ENCODE measurements around the gene PRKAR1B. TPM values are rescaled to one million over a fixed set of nuclear protein-coding genes. Genes with fewer than 3 reads are reported as not detected.

The PRKAR1B gene
- total and polyA plus RNA-seq, 2 donors (not counting 1 experiment from before 2014, with no cell fraction given), result 4.5 to 8.6 TPM

GRCh38 chr7:684416-684815, 42.7 kb downstream of the PRKAR1B start:
- ChIA-PET POLR2A (no interaction called here), CTCF (no interaction called here)
- no peak overlapping the region for H3K27ac ChIP-seq (ENCODE audit: low read length in 2 of 2)
- Mint-ChIP-seq H3K27me3 (no peaks in the 10 kb centered on the region), H3K9me3 (ENCODE audit: insufficient read depth) (peaks cover 20% of the 10 kb centered on the region), H3K4me3 (no peak overlapping the region), H3K4me1 (no peaks in the 10 kb centered on the region), H3K27ac (no peak overlapping the region)
- no peaks in the 10 kb centered on the region for H3K79me2 ChIP-seq (ENCODE audit: control insufficient read depth, insufficient read depth, low read length)
- no peaks in the 10 kb centered on the region for H3K4me1 ChIP-seq (ENCODE audit: control insufficient read depth in 2 of 2, insufficient read depth in 2 of 2, low read length in 2 of 2)
- no peak overlapping the region for H3K9ac ChIP-seq (ENCODE audit: low read length)
- H3K9me3 ChIP-seq (ENCODE audit: control extremely low read depth in 1 of 3, control insufficient read depth in 2 of 3, insufficient read depth in 1 of 3, low read length in 2 of 3), result peaks cover 3 to 62% (median 34%) of the 10 kb centered on the region in 3 donors
- ATAC-seq (ENCODE audit: low read depth), result no peak
- H3K27me3 ChIP-seq (replicated peaks in 1 of 4; ENCODE audit: control extremely low read depth in 1 of 4, control insufficient read depth in 3 of 4, insufficient read depth in 4 of 4, low read length in 3 of 4), result no peaks in the 10 kb centered on the region
- no peaks in the 10 kb centered on the region for H4K20me1 ChIP-seq (ENCODE audit: control insufficient read depth, insufficient read depth, low read length, poor library complexity, severe bottlenecking)
- TF ChIP-seq EZH2 (IDR thresholded peaks at IDR 0.05; ENCODE audit: borderline replicate concordance, insufficient read depth, low read depth, low read length, poor library complexity, severe bottlenecking) (no peak), CTCF (IDR thresholded peaks at IDR 0.05) (no peak)
- WGBS (ENCODE audit: insufficient coverage), result 96% methylated on average over 9 of the region's 9 CpGs
- no peak overlapping the region for H3K4me3 ChIP-seq (ENCODE audit: control extremely low read depth in 1 of 5, extremely low read depth in 1 of 5, insufficient read depth in 1 of 5, low read depth in 2 of 5, low read length in 4 of 5)
- intact Hi-C loops (cut with micrococcal nuclease), result no loop called here
- H3K36me3 ChIP-seq (replicated peaks in 1 of 2; ENCODE audit: control extremely low read depth in 1 of 2, control insufficient read depth in 1 of 2, extremely low read depth in 1 of 2, insufficient read depth in 2 of 2, low read length in 1 of 2), result peaks cover 0 to 7% of the 10 kb centered on the region in 2 experiments
- no peak overlapping the region for H3K4me2 ChIP-seq (replicated peaks; ENCODE audit: low read depth, low read length, poor library complexity, severe bottlenecking)
- no peak overlapping the region for H2AFZ ChIP-seq (ENCODE audit: insufficient read depth, low read depth, low read length, poor library complexity, severe bottlenecking)
- DNase-seq, result no peak

GRCh38 chr7:683526-684205, 43.4 kb downstream of the PRKAR1B start:
- POLR2A ChIA-PET, result no interaction called here
- no peak overlapping the region for H3K4me3 ChIP-seq (ENCODE audit: control extremely low read depth in 1 of 5, extremely low read depth in 1 of 5, insufficient read depth in 1 of 5, low read depth in 2 of 5, low read length in 4 of 5)
- H2AFZ ChIP-seq (ENCODE audit: insufficient read depth, low read depth, low read length, poor library complexity, severe bottlenecking), result no peak overlapping the region
- no peak overlapping the region for H3K4me2 ChIP-seq (replicated peaks; ENCODE audit: low read depth, low read length, poor library complexity, severe bottlenecking)
- no peaks in the 10 kb centered on the region for H3K4me1 ChIP-seq (ENCODE audit: control insufficient read depth in 2 of 2, insufficient read depth in 2 of 2, low read length in 2 of 2)
- no peaks in the 10 kb centered on the region for H3K27me3 Mint-ChIP-seq
- H3K4me1 Mint-ChIP-seq, result no peaks in the 10 kb centered on the region
- no peak overlapping the region for H3K9ac ChIP-seq (ENCODE audit: low read length)
- H3K27me3 ChIP-seq (replicated peaks in 1 of 4; ENCODE audit: control extremely low read depth in 1 of 4, control insufficient read depth in 3 of 4, insufficient read depth in 4 of 4, low read length in 3 of 4), result no peaks in the 10 kb centered on the region
- no peak for DNase-seq
- no peak overlapping the region for H3K27ac ChIP-seq (ENCODE audit: low read length in 2 of 2)
- ATAC-seq (ENCODE audit: low read depth), result no peak
- H3K27ac Mint-ChIP-seq, result no peak overlapping the region
- no peak overlapping the region for H3K4me3 Mint-ChIP-seq
- TF ChIP-seq CTCF (IDR thresholded peaks at IDR 0.05) (no peak), EZH2 (IDR thresholded peaks at IDR 0.05; ENCODE audit: borderline replicate concordance, insufficient read depth, low read depth, low read length, poor library complexity, severe bottlenecking) (no peak)
- H3K36me3 ChIP-seq (replicated peaks in 1 of 2; ENCODE audit: control extremely low read depth in 1 of 2, control insufficient read depth in 1 of 2, extremely low read depth in 1 of 2, insufficient read depth in 2 of 2, low read length in 1 of 2), result peaks cover 0 to 9% of the 10 kb centered on the region in 2 experiments
- no peaks in the 10 kb centered on the region for H3K79me2 ChIP-seq (ENCODE audit: control insufficient read depth, insufficient read depth, low read length)
- H3K9me3 Mint-ChIP-seq (ENCODE audit: insufficient read depth), result peaks cover 20% of the 10 kb centered on the region
- intact Hi-C loops (cut with micrococcal nuclease), result no loop called here
- H3K9me3 ChIP-seq (ENCODE audit: control extremely low read depth in 1 of 3, control insufficient read depth in 2 of 3, insufficient read depth in 1 of 3, low read length in 2 of 3), result peaks cover 3 to 57% (median 31%) of the 10 kb centered on the region in 3 donors
- no peaks in the 10 kb centered on the region for H4K20me1 ChIP-seq (ENCODE audit: control insufficient read depth, insufficient read depth, low read length, poor library complexity, severe bottlenecking)
- CTCF ChIA-PET, result no interaction called here
- over 99% methylated on average over 18 of the region's 19 CpGs for WGBS (ENCODE audit: insufficient coverage)

Data from B cell (primary cell).